Measurements from ENCODE around the gene TSHZ2.
A peak's percentile ranks its signal among the peaks of the same experiment; 100 is the strongest.

Gene TSHZ2

GRCh38 chr20:53162251-53162835 is 190.2 kb downstream of the TSHZ2 start:
- Histone ChIP-seq H3K9me3 (no peaks in the 10 kb centered on the region), H4K20me1 (no peaks in the 10 kb centered on the region), H3K4me3 (no peak overlapping the region), H3K4me2 (peak overlapping the region; percentile 5; the same call in 1 of the 2 replicates), H3K9ac (no peak overlapping the region), H3K4me1 (no peaks in the 10 kb centered on the region; the same call in 1 of the 2 replicates), H3K27me3 (no peaks in the 10 kb centered on the region), H3K36me3 (no peaks in the 10 kb centered on the region), H3K27ac (no peak overlapping the region)
- no peak for TF ChIP-seq Cebpa-rat (IDR thresholded peaks at IDR 0.05)

GRCh38 chr20:53163486-53163885 is 191.3 kb downstream of the TSHZ2 start:
- Histone ChIP-seq H3K27ac (no peak overlapping the region), H4K20me1 (no peaks in the 10 kb centered on the region), H3K9me3 (no peaks in the 10 kb centered on the region), H3K36me3 (no peaks in the 10 kb centered on the region), H3K4me3 (no peak overlapping the region), H3K4me2 (no peak overlapping the region), H3K27me3 (no peaks in the 10 kb centered on the region), H3K4me1 (no peaks in the 10 kb centered on the region; the same call in 1 of the 2 replicates), H3K9ac (no peak overlapping the region)
- no peak for TF ChIP-seq Cebpa-rat (IDR thresholded peaks at IDR 0.05)

GRCh38 chr20:53164072-53164471 is 191.9 kb downstream of the TSHZ2 start:
- H3K9ac ChIP-seq, result no peak overlapping the region
- no peaks in the 10 kb centered on the region for H3K9me3 ChIP-seq
- no peaks in the 10 kb centered on the region for H4K20me1 ChIP-seq
- H3K36me3 ChIP-seq, result no peaks in the 10 kb centered on the region
- TF ChIP-seq Cebpa-rat (IDR thresholded peaks at IDR 0.05), result no peak
- no peaks in the 10 kb centered on the region; the same call in 1 of the 2 replicates for H3K4me1 ChIP-seq
- no peak overlapping the region for H3K27ac ChIP-seq
- no peaks in the 10 kb centered on the region for H3K27me3 ChIP-seq
- H3K4me3 ChIP-seq, result no peak overlapping the region
- no peak overlapping the region for H3K4me2 ChIP-seq

GRCh38 chr20:53165452-53165851 is 193.3 kb downstream of the TSHZ2 start:
- TF ChIP-seq Cebpa-rat (IDR thresholded peaks at IDR 0.05), result no peak
- no peak overlapping the region for H3K4me2 ChIP-seq
- no peak overlapping the region for H3K27ac ChIP-seq
- H3K9me3 ChIP-seq, result no peaks in the 10 kb centered on the region
- no peaks in the 10 kb centered on the region for H3K36me3 ChIP-seq
- no peaks in the 10 kb centered on the region for H3K27me3 ChIP-seq
- H3K9ac ChIP-seq, result no peak overlapping the region
- no peaks in the 10 kb centered on the region; the same call in 1 of the 2 replicates for H3K4me1 ChIP-seq
- H3K4me3 ChIP-seq, result no peak overlapping the region
- H4K20me1 ChIP-seq, result no peaks in the 10 kb centered on the region

- Histone ChIP-seq H3K9ac (no peak overlapping the region), H3K27ac (no peak overlapping the region), H3K4me2 (no peak overlapping the region), H3K9me3 (no peaks in the 10 kb centered on the region), H3K4me3 (no peak overlapping the region), H3K36me3 (no peaks in the 10 kb centered on the region), H3K4me1 (no peaks in the 10 kb centered on the region), H4K20me1 (no peaks in the 10 kb centered on the region), H3K27me3 (no peaks in the 10 kb centered on the region)
- TF ChIP-seq Cebpa-rat (IDR thresholded peaks at IDR 0.05), result no peak
Measured at GRCh38 chr20:53168491-53168890, 196.3 kb downstream of the TSHZ2 start.

GRCh38 chr20:53170196-53170595 is 198.0 kb downstream of the TSHZ2 start:
- H4K20me1 ChIP-seq, result no peaks in the 10 kb centered on the region
- no peaks in the 10 kb centered on the region for H3K36me3 ChIP-seq
- H3K27me3 ChIP-seq, result no peaks in the 10 kb centered on the region
- H3K9me3 ChIP-seq, result no peaks in the 10 kb centered on the region
- no peak overlapping the region for H3K4me2 ChIP-seq
- no peak overlapping the region for H3K27ac ChIP-seq
- TF ChIP-seq Cebpa-rat (IDR thresholded peaks at IDR 0.05), result no peak
- no peak overlapping the region for H3K9ac ChIP-seq
- H3K4me3 ChIP-seq, result no peak overlapping the region
- no peaks in the 10 kb centered on the region for H3K4me1 ChIP-seq

GRCh38 chr20:53171065-53171464 is 198.9 kb downstream of the TSHZ2 start:
- no peak overlapping the region for H3K4me2 ChIP-seq

GRCh38 chr20:53174454-53174853 is 202.3 kb downstream of the TSHZ2 start:
- no peaks in the 10 kb centered on the region for H3K9me3 ChIP-seq
- no peaks in the 10 kb centered on the region for H3K27me3 ChIP-seq
- no peaks in the 10 kb centered on the region for H4K20me1 ChIP-seq
- no peak overlapping the region for H3K4me3 ChIP-seq
- H3K36me3 ChIP-seq, result no peaks in the 10 kb centered on the region
- no peak overlapping the region for H3K27ac ChIP-seq
- H3K4me1 ChIP-seq, result no peaks in the 10 kb centered on the region
- no peak overlapping the region for H3K4me2 ChIP-seq
- H3K9ac ChIP-seq, result no peak overlapping the region
- no peak for TF ChIP-seq Cebpa-rat (IDR thresholded peaks at IDR 0.05)

More at GRCh38 chr20:53171065-53171464, 198.9 kb downstream of the TSHZ2 start:
- Histone ChIP-seq H3K4me1 (no peaks in the 10 kb centered on the region), H3K9ac (no peak overlapping the region), H3K27me3 (no peaks in the 10 kb centered on the region), H3K9me3 (no peaks in the 10 kb centered on the region), H3K36me3 (no peaks in the 10 kb centered on the region), H3K4me3 (no peak overlapping the region), H4K20me1 (no peaks in the 10 kb centered on the region), H3K27ac (no peak overlapping the region)
- TF ChIP-seq Cebpa-rat (IDR thresholded peaks at IDR 0.05), result no peak

- Histone ChIP-seq H3K9ac (no peak overlapping the region), H4K20me1 (no peaks in the 10 kb centered on the region), H3K36me3 (no peaks in the 10 kb centered on the region), H3K27me3 (no peaks in the 10 kb centered on the region), H3K27ac (no peak overlapping the region), H3K4me2 (no peak overlapping the region), H3K4me3 (no peak overlapping the region), H3K9me3 (no peaks in the 10 kb centered on the region), H3K4me1 (no peaks in the 10 kb centered on the region)
- no peak for TF ChIP-seq Cebpa-rat (IDR thresholded peaks at IDR 0.05)
Measured at GRCh38 chr20:53175135-53175780, 203.1 kb downstream of the TSHZ2 start.

- Histone ChIP-seq H3K27me3 (no peaks in the 10 kb centered on the region), H3K4me2 (no peak overlapping the region), H3K4me1 (no peaks in the 10 kb centered on the region), H4K20me1 (no peaks in the 10 kb centered on the region), H3K36me3 (no peaks in the 10 kb centered on the region), H3K4me3 (no peak overlapping the region), H3K9ac (no peak overlapping the region), H3K27ac (no peak overlapping the region), H3K9me3 (no peaks in the 10 kb centered on the region)
- no peak for TF ChIP-seq Cebpa-rat (IDR thresholded peaks at IDR 0.05)
Measured at GRCh38 chr20:53176134-53176533, 204.0 kb downstream of the TSHZ2 start.

Measured in BLaER1 (cell line).